Activated T-helper 1 cell treated with Interleukin-2 at 50 U/mL for 16 hours (primary cell): ENCODE results near the gene NHLRC1.

ENCODE experiments used
- DNase-seq: peaks from one replicate; pipeline ENCODE4 v3.0.0-alpha.2; 2020; ENCODE audit warnings: low read depth

The NHLRC1 gene

GRCh38 chr6:18138906-18139305 is 16.4 kb upstream of the NHLRC1 start:
- DNase-seq = no peak

- no peak for DNase-seq
These were observed 13.8 kb upstream of the NHLRC1 start for GRCh38 chr6:18136260-18136659.

- no peak for DNase-seq
These were observed 12.7 kb upstream of the NHLRC1 start for GRCh38 chr6:18135171-18135570.

- DNase-seq = no peak
These were observed 9.9 kb upstream of the NHLRC1 start for GRCh38 chr6:18132346-18132745.

- no peak for DNase-seq
These were observed 3.6 kb upstream of the NHLRC1 start for GRCh38 chr6:18126121-18126520.

- no peak for DNase-seq
These were observed 823 bp downstream of the NHLRC1 start for GRCh38 chr6:18121580-18122127.

- no peak for DNase-seq
These were observed 3.2 kb downstream of the NHLRC1 start for GRCh38 chr6:18119236-18119635.

GRCh38 chr6:18118330-18118729 is 4.1 kb downstream of the NHLRC1 start:
- no peak for DNase-seq

- DNase-seq = no peak
These were observed 5.3 kb downstream of the NHLRC1 start for GRCh38 chr6:18117136-18117535.

GRCh38 chr6:18115356-18115755 is 7.1 kb downstream of the NHLRC1 start:
- DNase-seq = no peak

GRCh38 chr6:18110162-18110561 is 12.3 kb downstream of the NHLRC1 start:
- no peak for DNase-seq

- DNase-seq = no peak
These were observed 15.4 kb downstream of the NHLRC1 start for GRCh38 chr6:18107061-18107460.

GRCh38 chr6:18102783-18103509 is 19.5 kb downstream of the NHLRC1 start:
- no peak for DNase-seq

GRCh38 chr6:18101873-18102272 is 20.6 kb downstream of the NHLRC1 start:
- no peak for DNase-seq

GRCh38 chr6:18101271-18101670 is 21.2 kb downstream of the NHLRC1 start:
- no peak for DNase-seq

GRCh38 chr6:18100296-18100695 is 22.2 kb downstream of the NHLRC1 start:
- DNase-seq = no peak

- DNase-seq = no peak
These were observed 23.0 kb downstream of the NHLRC1 start for GRCh38 chr6:18099511-18099910.

- no peak for DNase-seq
These were observed 26.1 kb downstream of the NHLRC1 start for GRCh38 chr6:18096423-18096822.

- DNase-seq = no peak
These were observed 31.1 kb downstream of the NHLRC1 start for GRCh38 chr6:18091382-18091781.

- no peak for DNase-seq
These were observed 32.1 kb downstream of the NHLRC1 start for GRCh38 chr6:18090349-18090786.

GRCh38 chr6:18088419-18089296 is 33.8 kb downstream of the NHLRC1 start:
- no peak for DNase-seq

- no peak for DNase-seq
These were observed 34.9 kb downstream of the NHLRC1 start for GRCh38 chr6:18087396-18088165.
